Raji (cell line): ENCODE results near the gene REPIN1.

Source experiments
- POLR2A ChIP-seq: IDR thresholded peaks from 2 replicates; pipeline ENCODE4 v1.6.1; 2011; ENCODE audit warnings: low read depth, low read length, control low read depth; ENCODE audit not compliant: insufficient read depth

Gene REPIN1

GRCh38 chr7:150410131-150410530 is 41.5 kb downstream of the REPIN1 start:
- no peak for TF ChIP-seq POLR2A

DNA sequence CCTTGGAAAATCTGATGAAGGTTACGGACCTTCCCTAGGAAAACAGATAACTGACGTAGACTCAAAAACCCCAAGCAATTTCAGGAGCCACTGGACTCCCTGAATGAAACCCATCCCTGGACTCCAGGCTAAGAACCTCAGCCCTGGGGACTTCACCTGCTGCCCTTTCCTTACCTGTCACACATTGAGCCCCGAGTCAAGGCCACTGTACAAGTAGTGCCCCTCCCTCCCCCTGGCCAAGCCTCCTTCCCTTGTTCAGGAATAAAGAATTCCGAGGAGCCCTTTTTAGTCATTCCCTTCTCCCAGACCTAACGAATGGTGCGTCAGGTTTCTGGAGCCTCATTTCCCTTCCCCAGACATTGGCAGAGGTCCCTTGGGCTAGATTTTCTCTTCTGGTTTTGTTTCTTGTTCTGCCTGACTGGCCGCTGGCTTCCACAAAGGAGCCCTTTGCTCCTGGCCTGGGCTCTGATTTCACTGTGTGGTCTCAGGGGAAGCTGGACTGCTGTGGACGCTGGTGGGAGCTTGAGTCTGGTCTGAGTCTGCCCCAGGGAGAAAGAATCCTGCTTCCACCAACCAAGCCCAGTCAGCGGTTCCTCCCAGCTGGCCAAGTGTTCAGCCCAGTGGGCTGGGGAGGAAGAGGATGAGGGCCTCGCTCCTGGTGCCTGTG is 42.2 kb downstream of the REPIN1 start:
- no peak for TF ChIP-seq POLR2A

DNA sequence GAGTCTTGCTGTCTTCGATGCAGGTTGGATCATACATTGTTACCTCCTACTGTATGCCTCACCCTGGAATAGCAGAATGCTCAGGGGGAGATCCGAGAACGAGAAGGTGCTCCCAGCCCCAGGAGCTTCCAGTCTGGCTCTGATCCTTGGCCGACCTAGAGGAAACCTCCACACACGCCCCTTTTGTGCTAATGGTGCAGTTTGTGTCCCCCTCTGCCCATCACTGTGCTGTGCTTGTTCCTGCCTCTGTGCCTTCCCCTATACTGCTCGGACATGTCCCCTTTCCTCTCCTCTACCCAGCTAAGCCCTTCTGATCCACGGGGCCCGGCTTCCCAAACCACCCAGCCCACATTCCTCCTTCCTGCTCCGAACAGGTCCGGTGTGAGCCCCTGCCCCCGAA is 43.0 kb downstream of the REPIN1 start:
- no peak for TF ChIP-seq POLR2A

GRCh38 chr7:150412016-150412415 is 43.4 kb downstream of the REPIN1 start:
- no peak for TF ChIP-seq POLR2A

DNA sequence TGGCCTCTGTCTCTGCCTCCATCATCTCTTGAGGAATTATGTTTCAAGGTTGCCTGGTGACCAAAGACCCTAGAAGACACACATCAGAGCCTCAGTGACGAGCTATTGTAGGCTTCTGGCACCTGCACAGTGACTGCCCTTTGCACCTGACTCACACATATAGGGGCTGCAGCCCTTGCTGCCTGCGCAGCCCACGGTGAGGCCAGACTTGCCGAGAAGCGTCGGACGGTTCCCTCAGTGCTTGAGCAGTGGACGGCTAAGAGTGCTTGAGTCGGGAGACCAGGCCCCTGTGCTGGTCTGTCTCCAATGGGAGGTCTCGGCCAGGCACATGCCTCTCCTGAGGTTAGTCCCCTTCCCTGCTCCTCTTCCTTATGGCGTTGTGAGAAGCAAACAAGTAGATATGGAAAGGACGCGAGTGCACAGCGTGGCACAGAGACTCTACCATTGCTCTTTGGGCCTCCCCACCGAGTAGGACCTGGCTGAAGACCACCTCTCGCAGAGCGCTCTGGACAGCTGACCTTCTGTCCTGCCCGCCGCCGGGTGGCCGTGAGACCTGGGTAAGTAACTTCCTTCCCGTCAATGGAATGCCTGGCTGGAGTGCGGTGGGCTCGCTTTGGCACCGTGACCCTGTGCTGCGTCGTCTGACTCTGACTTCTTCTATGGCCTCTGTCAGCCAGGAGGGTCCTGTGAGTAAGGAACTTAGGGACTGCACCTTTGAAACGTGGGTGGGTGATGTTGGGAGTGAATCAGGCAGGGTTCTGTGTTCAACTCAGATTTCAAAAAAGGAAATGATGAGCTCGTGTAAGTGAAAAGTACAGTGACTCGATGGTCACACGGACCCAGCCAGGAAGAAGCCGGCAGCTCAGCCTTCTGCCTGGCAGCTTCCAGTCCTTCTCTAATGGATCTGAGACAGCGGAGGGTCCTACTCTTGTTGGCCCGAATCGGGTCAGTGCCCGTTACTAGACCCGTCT is 44.2 kb downstream of the REPIN1 start:
- TF ChIP-seq POLR2A = no peak

- TF ChIP-seq POLR2A = no peak
Observed at GRCh38 chr7:150413640-150414081, 45.0 kb downstream of the REPIN1 start.

GRCh38 chr7:150415161-150416153 is 46.8 kb downstream of the REPIN1 start:
- TF ChIP-seq POLR2A = no peak

DNA sequence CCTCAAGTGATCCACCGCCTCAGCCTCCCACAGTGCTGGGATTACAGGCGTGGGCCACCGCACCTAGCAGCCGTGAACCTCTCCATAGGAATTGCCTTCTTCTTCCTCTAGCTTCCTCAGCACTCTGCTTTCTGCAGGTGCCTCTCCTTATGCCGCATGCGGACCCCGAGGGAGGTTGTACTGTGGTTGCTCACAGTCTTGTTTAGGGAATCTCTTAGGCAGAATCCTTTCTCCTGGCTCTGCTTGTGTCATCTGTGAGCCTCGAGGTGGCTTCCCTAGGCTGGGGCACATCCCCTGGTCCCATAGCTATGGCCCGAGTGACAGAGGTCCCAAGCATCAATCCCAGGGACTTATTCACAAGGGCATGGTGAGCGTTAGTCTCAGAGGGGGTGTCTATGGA is 48.6 kb downstream of the REPIN1 start:
- TF ChIP-seq POLR2A = no peak

GRCh38 chr7:150417863-150418262 is 49.2 kb downstream of the REPIN1 start:
- TF ChIP-seq POLR2A = no peak

- TF ChIP-seq POLR2A = no peak
Observed at GRCh38 chr7:150420242-150420641, 51.6 kb downstream of the REPIN1 start.

GRCh38 chr7:150420987-150421674 is 52.5 kb downstream of the REPIN1 start:
- TF ChIP-seq POLR2A = no peak

DNA sequence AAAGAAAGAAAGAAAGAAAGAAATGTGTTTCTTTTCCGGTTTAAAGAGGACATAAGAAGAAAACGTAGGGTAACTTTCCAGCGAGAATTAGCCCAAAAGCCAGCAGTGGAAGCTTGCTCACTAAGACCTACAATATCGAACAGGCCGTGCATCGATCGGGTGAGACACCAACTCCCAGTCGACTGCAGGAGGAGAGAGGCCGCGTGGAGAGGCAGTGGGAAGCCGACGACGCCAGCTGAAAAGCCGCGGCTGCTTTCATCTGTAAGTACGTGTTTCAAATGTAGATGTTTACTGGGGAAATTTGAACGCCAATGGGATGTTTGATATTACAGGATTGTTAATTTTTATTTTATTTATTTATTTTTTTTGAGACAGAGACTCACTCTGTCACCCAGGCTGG is 53.2 kb downstream of the REPIN1 start:
- no peak for TF ChIP-seq POLR2A
